HG02981 (cell line): Measurements from ENCODE around the gene SUFU.
"Not testable (repeated sequence)": the region's sequence is repeated elsewhere in the genome, so short reads cannot be mapped to it uniquely, and the experiment has no call there.

Experiments used
- ATAC-seq: cut with Tn5 transposase; IDR thresholded peaks from one replicate; pipeline ENCODE4 v1.9.1; 2021; ENCODE audit warnings: mild to moderate bottlenecking, moderate library complexity; ENCODE audit not compliant: unreplicated experiment

SUFU gene

DNA sequence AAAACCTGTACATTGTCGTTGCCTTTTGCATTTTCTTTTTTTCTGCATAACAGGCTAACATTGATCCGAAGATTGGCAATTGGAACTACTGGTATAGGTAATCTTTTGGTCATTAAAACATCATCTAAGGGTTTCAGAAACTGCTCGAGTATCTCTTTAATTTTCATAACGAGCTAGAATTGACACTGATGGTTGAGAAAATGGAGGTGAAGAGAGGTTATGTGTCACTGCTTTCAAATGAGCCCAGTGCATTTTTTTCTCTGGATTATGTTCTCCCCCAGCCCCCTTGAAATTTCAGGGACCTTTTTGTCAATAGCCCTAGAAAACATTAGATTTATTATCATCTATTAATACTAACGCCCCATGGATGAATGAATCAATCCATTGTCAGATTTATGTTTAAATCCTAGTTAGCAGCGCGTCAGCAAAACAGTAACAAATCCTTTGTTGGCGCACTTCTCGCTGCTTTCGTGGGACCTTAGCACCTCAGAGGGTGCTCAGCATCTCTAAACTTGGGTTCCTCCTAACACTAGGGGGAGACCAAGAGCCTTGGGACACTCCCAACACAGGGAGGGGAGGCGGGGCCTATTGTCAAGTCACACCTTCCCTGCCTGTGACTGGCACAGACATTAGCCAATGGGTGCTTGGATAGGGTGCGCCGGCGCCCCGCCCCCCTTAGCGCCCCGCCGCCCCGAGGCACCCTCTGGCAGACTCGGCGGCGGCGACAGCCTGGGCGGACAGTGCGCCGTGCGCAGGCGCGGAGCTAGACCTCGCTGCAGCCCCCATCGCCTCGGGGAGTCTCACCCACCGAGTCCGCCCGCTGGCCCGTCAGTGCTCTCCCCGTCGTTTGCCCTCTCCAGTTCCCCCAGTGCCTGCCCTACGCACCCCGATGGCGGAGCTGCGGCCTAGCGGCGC is at the start of gene SUFU:
Gene SUFU (plus strand): TSS at position 709 of the 915 bp plus-strand sequence. CDS start 181 bp downstream, at position 890.
- ATAC-seq = peak; percentile 62

DNA sequence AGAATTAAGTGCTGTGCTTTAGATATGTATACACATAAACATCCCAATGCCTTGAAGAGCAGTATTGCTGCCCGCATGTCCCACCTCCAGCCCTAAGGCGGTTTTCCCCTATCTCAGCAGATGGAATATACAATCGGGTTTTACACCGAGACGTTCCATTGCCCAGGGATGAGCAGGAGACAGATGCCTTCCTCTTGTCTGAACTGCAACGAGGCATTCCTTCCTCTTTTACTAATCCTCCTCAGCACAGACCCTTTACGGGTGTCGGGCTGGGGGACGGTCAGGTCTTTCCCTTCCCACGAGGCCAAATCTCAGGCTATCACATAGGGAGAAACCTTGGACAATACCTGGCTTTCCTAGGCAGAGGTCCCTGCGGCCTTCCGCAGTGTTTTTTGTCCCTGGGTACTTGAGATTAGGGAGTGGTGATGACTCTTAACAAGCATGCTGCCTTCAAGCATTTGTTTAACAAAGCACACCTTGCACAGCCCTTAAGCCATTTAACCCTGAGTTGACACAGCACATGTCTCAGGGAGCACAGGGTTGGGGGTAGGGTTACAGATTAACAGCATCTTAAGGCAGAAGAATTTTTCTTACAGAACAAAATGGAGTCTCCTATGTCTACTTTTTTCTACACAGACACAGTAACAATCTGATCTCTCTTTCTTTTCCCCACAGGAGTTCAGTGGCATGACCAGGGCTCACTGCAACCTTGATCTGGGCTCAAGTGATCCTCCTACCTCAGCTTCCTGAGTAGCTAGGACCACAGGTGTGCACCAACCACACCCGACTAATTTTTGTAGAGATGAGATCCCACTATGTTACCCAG is 48.9 kb upstream of the SUFU start:
- not testable (repeated sequence) for ATAC-seq

GRCh38 chr10:102455893-102456471 is 47.8 kb upstream of the SUFU start:
- ATAC-seq = no peak

DNA sequence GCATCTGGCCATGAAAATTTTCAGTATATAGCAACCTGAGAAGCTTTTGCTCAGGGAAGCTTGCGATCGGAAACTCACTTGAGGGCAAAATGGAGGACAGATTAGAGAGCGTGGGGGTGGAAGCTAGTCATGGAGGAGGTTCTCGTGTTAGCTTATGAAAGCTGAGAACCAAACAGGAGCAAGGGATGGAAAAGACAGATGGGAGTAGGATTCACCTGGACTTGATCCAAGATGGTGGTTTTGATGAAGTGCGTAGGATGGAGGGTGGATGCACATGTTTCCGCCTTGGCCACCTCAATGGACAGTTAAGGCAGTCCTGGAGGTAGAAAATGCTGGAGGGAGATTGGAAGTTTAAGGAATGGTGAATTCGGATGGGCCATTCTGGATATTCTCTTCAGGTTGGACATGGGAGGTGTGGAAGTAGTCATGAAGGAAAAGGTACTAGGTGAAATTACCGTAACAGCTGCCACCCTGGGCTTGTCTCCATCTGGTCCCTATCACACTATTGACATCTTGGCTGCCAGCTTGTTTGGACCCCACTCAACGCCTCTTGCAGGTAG is 46.1 kb upstream of the SUFU start:
- ATAC-seq = no peak

- ATAC-seq = no peak
Observed at GRCh38 chr10:102458656-102459055, 45.1 kb upstream of the SUFU start.

- peak; percentile 17 for ATAC-seq
Observed at GRCh38 chr10:102460836-102461186, 43.0 kb upstream of the SUFU start.

- peak; percentile 83 for ATAC-seq
Observed at GRCh38 chr10:102461187-102462054, 42.4 kb upstream of the SUFU start.

GRCh38 chr10:102462512-102463054 is 41.2 kb upstream of the SUFU start:
- ATAC-seq = no peak

DNA sequence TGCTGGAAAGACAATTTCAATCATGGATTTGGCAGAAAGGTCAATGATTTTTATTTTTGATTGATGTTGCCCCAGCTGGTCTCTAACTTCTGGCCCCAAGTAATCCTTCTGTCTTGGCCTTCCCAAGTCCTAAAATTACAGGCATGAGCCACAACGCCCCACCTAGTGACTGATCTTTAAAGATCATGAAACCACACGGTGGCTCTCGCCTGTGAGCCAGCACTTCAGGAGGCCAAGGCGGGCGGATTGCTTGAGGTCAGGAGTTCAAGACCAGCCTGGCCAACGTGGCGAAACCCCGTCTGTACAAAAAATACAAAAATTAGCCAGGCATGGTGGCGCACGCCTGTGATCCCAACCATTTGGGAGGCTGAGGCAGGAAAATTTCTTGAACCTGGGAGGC is 39.8 kb upstream of the SUFU start:
- ATAC-seq = no peak

DNA sequence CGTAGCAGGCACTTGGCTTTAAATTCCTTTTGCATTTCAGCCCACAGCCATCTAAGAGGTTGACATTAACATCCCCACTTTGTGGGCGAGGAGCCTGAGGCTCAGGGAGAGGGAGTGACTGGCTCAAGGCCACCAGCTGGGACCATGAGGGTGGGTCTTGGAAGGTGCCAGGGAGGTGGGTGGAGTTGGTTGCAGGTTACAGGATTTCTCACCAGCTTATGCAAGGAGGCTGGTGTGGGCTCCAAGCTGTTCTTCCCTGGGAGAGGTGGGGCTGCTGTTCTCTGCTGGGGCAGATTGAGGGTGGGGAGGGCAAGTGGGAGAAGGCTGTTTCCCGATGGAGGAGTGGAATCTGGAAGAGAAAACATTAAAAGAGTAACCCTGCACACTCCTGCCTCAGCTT is 38.3 kb upstream of the SUFU start:
- ATAC-seq = no peak

DNA sequence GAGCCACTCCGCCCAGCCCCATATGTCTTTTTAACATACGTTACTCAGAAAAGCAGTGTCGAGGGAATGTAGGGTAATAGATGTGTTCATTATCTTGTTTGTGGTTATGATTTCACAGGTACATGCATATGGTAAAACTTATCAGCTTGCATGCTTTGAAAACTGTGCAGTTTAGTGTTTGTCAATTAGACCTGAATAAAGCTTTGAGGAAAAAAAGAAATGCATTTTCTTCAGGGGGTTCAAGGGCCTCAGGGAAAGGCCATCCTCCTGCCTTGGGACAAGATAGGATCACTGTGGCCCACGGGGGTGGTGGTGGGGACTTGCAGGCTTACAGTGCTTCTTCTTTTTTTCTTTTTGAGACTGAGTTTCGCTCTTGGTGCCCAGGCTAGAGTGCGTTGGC is 36.5 kb upstream of the SUFU start:
- ATAC-seq = no peak

DNA sequence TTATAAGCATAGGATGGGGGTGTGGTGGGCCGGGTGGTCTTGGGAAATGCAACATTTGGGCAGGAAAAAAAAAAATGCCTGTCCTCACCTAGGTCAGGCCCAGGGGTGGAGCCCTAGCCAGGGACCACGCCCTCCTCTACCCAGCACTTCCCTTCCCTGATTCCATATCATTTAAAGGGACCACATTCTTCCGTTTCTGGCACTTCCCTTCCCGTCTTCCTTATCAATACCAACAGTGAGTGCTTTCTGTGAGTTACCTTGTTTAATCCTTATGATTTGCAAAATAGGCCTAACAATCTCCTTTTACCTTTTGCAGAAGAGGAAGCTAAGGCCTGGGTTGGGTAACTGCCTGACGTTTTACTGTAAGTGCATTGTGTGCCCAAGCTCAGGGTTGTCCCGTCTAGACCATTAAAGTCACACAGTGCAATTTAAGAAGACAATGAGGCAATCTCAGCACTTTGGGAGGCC is 35.8 kb upstream of the SUFU start:
- no peak for ATAC-seq

- ATAC-seq = no peak
Observed at GRCh38 chr10:102468683-102469082, 35.1 kb upstream of the SUFU start.

DNA sequence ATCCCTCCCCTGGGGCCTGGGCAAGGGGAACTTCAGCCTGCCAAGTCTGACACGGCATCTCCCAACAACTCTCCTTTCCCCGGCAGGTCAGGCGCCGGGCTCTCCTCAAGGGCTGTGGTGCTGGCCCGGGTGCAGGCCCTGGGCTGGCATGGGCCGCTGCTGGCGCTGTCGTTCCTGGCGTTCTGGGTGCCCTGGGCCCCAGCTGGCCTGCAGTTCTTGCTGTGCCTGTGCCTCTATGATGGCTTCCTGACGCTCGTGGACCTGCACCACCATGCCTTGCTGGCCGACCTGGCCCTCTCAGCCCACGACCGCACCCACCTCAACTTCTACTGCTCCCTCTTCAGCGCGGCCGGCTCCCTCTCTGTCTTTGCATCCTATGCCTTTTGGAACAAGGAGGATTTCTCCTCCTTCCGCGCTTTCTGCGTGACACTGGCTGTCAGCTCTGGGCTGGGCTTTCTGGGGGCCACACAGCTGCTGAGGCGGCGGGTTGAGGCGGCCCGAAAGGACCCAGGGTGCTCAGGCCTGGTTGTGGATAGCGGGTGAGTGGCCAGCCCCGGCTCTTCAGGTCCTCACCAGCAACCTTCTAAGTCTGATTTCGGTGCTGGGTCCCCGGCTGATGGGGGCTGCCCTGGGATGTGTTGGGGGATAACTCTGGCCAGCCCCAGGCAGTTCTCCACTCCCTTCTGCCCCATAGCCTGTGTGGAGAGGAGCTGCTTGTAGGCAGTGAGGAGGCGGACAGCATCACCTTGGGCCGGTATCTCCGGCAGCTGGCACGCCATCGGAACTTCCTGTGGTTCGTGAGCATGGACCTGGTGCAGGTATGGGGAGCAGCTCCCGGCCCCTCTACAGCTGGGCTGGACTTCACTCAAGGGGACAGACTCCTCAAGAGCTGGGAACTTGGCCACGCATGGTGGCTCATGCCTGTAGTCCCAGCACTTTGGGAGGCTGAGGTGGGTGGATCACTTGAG is 32.9 kb upstream of the SUFU start:
- ATAC-seq = no peak

DNA sequence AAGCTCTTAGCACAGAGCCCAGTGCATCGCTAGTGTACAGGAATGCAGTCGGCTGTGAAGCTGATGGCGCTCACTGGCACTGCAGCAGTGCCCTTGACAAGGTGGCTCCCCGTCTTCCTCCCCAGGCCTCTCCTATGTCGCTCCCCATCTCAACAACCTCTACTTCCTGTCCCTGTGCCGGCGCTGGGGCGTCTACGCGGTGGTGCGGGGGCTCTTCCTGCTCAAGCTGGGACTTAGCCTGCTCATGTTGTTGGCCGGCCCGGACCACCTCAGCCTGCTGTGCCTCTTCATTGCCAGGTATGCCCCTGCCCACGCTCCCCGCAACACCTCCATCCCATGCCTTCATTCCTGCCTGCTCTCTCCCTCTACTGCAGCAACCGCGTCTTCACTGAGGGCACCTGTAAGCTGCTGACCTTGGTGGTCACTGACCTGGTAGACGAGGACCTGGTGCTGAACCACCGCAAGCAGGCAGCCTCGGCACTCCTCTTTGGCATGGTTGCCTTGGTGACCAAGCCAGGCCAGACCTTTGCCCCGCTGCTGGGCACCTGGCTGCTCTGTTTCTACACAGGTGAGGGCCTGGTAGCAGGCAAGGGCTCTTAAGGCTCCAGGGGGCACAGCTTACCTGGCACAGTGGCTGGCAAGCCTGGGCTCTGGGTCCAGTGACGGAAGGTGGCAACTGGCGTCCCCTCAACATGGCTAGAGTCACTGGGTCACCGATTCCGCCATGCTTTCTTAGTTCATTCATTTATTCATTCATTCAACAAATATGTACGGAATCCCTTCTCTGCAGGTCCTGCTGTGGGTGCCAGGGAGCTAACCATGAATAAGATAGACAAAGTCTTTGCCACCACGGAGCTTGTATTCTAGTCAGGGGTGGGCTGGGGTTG is 30.1 kb upstream of the SUFU start:
- no peak for ATAC-seq

- ATAC-seq = no peak
Observed at GRCh38 chr10:102475451-102476040, 28.2 kb upstream of the SUFU start.

- ATAC-seq = no peak
Observed at GRCh38 chr10:102476466-102477141, 27.2 kb upstream of the SUFU start.
